C1 segment of cervical spinal cord (tissue), 14 donors: ENCODE measurements around the gene LRMDA.

Source experiments
- DNase-seq, 14 donors: peaks; one replicate each; lab custom pipeline; 2025; lab: John Stamatoyannopoulos, UW

Gene LRMDA

DNA sequence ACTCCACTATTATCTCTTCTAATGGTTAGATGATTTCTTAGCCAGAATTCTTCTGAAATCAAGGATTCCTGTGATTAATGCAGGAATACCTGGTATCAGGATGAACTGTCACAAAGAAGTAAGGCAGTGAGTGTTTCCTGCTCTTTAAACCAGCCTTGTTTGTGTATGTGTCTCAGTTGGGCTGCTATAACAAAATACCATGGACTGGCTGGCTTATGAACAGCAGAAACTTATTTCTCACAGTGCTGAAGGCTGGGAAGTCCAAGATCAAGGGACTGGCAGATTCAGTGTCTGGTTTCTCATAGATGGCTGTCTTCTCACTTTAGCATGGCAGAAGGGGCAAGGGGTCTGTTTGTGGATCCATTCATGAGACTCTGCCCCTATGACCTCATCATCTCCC, 42.7 kb downstream of the LRMDA start:
- no peak for DNase-seq

DNA sequence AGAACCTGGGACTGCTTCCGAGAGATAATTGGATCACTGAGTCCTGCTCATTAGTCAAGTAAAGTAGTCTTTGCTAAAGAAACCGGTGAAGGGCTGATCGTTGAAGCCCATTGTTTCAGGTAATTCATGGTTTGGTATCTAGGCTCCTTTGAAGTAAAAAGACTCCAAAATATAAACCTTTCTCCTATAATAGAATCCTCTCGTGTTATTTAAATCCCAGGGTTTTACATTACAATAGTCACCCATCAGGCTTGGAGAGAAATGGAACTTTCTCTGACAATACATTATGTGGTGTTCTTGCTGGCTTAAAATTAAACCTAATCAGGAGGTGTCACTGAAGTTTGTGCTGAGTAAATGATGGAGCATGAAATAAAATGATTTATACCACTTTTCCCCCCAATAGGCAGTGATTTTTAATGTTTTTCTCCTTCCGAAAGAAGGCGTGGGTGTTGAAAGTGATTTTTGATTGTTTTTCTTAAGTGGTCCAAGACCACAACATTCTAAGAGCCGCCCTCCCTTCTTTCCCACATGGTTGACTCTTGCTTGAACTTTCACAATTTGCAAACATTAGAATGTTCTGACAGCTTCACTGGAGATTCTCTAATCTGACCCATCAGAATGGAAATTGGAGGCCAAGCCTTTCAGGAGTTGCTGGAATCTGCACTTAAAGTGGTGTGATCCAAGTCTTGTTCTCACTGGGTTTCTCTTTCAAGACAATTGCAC, 44.2 kb downstream of the LRMDA start:
- no peak for DNase-seq

DNA sequence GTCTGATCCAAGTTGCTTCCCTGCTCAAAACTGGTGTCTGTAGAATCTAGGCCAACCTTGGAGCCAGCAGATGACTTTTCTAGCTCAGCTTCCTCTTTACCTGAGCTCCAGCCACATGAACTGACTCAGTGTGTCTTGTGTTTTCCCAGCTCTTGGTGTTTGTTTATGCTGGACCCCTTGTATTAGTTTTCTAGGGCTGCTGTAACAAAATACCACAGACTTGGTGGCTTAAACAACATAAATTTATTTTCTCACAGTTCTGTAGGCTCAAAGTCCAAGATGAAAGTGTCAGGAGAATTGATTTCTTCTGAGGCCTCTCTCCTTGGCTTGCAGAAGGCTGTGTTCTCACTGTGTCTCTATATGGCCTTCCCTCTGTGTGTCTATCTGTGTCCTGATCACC, 45.1 kb downstream of the LRMDA start:
- no peak for DNase-seq

DNA sequence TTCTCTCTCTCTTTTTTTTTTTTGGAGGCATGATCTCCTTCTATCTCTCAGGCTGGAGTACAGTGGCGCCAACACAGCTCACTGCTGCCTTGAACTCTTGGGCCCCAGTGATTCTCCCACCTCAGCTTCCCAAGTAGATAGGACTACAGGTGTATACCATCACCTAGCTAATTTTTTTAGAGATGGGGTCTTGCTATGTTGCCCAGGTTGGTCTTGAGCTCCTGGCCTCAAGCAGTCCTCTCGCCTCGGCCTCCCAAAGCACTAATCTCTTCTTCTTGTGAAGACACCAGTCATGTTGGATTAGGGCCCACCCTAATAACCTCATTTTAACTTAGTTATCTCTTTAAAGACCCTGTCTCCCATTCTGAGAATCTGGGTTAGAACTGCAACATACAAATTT, 45.6 kb downstream of the LRMDA start:
- no peak for DNase-seq

DNA sequence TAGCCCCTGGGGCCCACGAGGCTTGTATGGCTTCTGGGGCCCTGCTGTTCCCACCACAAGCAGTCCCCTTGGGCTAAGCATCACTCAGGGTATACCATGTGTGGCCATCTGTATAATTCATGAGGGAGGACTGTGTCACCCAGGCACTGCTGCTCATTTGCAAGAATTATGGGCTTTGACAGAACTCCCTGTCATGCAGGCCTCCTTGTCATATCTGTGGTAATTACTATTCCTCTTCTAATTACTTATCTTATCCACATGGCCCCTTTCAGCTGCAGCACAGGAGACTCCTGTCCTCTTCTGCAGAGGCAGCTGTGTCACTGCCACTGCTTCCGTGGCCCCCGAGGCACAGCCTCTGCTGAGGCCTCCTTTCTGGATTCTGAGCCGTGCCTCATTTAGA, 46.3 kb downstream of the LRMDA start:
- no peak for DNase-seq

DNA sequence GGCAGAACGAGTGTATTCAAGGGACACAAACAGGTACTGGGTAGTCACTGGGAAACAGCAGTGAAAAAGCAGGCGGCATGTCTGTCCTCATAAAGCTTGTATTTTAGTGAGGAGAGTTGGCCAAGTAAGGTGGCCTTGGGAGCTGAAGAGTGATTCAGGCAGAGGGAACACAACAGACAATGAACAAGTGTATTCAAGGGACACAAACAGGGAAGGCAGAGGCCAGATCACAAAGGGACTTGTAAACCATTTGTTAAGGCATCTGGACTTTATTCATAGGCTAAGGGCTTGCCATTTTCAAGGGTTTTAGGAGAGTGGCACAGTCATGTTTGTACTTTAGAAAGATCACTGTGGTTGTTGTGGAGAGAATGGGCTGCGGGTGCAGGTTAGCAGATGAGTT, 49.0 kb downstream of the LRMDA start:
- no peak for DNase-seq

DNA sequence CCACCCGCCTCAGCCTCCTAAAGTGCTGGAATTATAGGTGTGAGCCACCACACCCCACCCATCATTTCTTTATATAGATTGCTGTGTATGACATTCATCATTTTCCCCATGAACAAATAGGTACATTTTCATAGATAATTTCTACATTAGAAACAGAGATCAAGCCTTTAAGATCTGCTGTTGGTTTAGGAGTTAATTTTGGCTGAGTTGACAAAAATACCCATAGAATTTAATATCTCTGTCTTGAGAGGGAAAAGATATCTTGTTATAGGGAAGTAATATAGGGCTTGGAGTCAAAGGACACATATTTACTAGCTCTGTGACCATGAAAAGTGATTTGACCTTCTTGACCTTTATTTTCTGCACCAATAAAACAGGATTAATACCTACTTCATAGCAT, 51.8 kb downstream of the LRMDA start:
- no peak for DNase-seq

DNA sequence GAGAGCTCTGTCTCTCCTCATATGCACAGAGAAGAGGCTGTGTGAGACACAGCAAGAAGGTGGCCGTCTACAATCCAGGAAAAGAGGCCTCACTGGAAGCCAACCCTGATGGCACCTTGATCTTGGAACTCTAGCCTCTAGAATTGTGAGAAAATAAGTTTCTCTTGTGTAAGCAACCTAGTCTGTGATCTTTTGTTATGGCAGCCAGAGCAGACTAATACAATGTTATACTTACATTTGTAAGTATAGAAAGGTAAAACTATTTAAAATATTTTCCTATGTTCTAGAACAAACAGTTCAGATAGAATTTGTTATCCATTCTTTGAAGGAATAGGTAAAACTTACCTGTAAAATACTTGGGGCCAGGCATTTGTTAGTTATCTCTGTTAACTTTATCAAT, 53.3 kb downstream of the LRMDA start:
- DNase-seq = no peak

DNA sequence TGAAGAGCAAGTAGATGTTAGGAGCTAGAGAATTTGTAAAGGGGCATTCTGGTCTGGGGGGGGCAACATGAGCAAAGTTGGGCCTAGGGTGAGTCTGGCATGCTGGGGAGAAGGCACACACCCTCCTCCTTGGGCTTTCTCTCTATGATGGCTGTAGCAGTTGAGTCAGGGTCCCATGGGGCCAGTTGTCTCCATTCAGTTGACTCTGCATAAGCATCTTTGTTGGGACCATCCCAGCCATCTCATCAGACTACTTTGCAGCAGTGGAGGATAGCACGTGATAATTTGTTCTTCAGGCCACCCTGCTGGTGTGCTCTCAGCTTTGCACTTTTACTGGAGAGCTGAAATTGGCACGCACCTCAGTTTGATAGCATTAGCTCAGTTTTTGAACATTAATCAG, 55.2 kb downstream of the LRMDA start:
- DNase-seq = no peak

DNA sequence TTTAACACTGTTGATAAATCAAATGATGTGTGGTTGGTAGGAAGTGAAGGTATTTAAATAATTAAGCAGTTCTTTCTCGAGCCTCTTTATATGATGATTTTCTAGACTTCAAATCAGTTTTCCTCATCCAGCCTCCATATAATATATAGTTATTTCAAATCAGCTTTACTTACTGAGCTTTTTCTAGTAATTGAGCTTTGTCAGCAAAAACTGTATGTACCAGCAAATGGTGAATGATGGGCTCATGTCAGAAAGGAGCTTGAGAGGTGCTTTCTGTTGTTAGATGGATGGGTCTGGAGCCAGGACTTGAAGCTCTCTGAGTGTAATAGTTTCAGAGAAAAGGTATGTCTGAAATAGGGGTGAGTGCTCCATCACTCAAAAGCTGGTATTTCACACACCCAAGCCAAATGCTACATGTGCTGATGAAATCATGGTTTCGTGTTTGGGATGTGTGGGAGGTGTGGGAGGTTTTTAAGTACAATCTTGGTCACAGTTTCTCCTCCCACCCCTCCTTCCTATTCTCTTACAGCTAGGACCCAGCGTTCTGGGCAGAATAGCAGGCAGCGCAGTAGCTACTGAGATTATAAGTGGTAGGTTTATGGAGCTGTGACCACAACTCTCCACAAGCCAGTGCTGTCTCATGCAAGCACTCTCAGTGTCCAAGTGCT, 55.8 kb downstream of the LRMDA start:
- DNase-seq = no peak

DNA sequence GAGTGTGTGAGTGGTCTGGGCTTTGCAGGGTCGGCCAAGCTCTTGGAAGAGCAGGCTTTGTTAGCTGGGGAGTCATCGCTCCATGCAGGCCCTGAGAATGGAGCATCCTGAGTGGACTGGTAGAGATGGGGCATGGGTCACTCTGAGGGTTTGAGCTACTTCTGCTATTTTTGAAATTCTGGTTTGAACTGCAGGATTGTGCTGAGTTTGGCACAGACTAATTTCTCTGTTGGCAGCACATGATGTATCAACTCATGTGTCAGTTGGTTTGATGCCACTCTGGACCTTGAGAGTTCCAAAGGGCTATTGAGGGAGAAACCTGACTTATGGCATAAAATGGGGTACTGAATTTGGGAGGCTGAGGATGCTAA, 56.3 kb downstream of the LRMDA start:
- DNase-seq = no peak

DNA sequence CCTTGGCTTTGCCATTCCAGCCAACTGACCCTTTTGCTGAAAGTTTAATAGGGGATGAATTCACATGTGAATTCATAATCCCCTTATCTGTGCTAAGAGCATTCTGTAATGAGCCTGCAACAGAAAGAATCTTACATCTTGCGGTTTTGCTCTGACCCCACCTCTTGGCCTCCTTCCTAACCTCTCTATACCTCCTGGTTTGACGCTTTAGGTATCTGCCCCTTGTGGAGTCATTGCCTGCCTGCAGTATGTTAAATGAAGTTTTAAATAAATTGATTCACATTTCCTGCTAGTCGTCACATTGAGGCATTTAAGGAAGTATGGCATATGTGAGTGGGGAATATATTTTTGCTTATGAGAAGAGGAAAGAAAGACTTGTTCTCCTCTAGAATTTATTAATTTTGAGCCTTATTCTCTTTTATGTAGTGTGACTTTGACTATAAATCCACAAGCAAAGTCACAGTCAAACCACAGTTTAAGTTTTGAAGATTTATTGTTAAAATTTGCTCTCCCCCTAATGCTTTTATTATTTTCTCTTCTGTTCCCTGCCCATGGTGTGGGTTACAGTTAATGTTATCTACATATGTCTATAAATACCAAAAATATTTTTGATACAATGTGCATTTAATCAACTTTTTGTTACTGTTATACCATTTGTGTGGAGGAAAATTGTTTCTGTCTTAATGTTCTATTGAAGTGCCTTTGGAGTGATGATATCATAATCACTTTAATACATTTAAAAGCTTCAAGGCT, 60.9 kb downstream of the LRMDA start:
- no peak for DNase-seq

DNA sequence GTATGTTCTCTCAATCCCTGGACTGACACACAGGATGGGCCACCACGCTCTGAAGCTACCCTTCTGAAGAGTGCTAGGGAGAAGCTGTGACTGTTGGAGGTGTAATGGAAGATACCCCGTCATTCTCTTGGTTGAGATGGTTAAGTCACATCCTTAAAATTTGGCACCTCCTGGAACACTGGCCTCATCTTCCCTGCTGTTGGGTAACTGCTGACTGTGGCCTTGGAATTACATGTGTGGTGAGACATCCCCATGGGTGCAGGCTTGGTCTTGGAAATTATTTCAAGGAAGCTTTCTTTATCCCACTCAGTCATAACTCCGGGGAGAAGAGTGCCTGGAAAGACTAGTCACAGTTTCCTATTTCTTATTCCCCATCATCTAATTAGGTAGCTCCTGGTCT, 62.0 kb downstream of the LRMDA start:
- no peak for DNase-seq

DNA sequence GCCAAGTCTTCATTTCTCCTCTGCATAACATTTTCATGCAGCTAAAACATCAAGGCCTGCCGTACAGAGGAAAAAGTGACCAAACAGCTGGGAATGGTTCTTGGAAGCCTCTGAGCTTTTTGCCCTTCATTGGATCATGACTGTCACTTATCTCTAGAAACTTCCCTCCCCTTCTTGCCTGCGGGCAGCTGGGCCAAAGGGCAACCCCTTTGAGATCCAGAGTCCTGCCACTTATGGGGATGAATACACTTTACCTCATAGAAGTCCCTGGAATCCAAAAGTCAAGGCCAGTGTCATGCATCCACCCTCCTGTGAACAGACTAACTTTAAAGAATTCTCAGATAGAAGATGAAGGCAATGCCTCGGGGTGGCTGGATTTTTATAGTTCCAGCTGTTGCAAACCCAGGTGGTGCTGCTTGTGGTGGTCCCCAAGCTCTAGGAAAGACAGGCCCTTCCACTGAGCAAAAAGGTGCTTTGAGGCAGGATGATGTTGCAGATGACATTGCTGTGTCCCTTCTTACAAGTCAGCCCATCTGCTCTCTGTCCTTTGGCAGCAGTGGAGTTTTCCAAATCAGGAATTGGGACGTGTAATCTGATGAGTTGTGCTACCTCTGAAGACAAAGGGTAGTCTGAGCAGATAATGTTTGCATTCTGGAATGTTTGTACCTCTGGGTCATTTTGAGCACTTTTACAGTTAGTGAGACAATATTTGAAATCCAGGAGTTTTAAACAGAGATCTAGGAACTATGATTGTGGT, 64.2 kb downstream of the LRMDA start:
- no peak for DNase-seq

DNA sequence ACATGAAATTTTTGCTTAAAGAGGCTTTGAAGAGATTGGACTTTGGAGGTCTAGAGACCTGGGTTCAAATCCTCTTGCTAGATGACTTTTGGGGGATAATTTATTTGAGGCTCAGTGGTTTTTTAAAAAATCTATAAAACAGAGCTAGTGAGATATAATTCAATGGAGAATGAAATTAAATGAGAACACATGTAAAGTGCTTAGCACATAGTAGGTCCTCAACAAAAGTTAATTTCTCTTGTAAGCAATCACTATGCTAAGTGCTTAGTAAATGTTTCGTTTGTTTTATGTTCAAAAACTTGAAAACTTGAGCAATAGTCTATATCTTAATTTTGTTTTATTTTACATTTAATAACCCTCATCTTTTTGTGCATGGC, 64.8 kb downstream of the LRMDA start:
- DNase-seq = no peak

DNA sequence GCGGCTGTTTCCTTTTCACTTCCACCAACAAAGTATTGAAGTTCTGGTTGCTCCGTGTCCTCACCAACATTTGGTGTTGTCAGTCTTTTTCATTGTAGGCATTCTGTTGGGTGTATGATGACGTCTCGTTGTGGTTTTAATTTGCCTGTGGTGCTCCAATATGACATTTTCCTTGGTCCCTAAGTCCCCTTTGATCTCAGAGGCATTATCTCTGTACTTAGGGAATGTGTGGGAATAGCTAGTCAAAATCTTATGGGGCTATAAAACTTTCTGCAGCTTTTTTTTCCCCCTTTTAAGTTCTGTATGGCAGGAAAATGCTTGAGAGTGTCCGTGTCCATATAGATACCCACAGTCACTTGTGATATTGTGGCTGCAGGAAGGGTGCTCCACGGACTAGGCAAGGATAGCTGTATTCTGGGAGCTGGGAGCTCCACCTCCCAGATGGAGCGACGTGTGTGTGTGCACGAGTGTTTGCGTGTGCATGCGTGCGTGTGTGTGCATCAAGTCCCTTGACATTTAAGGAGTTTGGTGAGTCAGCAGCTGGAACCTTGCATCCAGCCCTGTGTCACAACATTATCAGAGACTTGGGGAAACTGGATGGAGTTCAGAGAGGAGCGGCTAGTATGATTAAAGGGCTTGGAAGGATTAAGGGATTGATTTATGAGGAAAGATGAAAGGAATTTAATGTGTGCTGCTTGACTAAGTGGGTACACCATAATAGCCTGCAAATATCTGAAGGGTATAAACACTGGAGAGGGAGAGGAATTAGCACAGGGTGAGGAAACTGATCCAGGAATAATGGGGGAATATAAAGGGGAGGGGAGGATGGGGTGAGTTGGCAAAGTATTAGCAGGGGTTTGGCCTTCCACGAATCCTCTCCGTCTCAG, 66.8 kb downstream of the LRMDA start:
- DNase-seq = no peak

DNA sequence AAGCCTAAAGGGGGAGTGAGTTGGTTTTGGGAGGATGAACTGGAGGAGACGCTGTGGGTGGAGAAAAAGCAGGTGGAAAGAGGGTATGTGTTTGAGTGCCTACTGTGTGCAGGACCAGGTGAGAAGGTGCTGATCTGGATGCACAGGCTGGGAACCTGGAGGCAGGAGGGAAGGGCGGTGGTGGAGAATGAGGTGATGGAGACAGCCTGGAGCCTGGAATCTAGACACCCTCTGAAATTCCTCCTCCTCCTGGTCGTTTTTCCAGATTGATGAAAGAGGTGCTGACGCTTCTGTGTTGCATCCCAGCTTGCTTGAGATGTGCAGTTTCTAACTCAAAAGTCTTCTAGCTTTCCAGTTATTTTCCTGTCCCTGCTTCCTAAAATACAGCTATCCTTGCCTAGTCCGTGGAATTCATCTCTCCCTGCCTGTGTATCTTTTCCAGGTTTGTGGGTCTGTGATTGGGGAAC, 67.5 kb downstream of the LRMDA start:
- no peak for DNase-seq

DNA sequence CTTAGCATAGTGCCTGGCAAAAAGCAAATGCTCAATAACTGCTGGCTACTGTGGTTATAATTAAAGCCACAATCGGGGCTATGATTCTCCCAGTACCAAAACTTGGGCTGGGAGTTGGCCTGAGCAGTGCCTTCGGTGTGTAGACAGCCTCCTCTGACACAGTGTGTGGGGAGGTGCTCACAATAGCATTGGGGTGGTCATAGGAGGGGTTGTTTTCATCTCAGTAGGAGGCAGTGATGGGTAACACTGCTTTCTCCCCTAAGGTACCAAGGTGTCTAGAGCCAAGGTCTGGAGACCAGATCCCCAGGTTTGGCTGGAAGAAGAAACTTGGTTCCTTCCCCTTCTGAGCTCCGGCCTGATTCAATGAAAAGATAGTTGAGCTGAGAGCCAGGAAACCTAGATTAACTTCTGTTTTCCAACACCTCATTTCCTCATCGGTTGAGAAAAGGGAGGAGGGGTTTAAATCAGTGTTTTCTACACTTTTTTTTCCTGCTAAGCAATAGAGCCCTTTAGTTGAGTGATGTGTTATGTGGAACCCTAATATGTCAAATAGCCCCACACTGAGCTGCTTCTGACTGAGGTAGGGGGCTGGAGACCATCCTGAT, 68.2 kb downstream of the LRMDA start:
- DNase-seq = no peak

DNA sequence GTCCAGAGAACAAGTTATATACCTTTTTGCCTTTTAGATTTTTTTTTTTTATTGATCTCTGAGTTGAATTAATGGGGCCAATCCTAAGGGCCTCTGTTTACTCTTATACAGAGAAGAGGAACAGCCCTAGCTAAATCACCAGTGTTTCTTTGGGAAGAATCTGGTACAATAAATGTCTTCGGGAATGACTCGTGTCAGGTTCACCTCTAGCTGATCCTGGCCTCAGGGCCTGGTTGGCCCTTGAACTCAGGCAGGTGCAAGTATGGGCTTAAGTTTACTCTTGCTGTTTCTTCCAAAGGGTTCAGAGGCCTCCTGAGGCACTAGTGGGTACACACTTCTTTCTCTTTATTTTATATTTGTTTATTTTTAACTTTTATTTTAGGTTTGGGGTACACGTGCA, 71.0 kb downstream of the LRMDA start:
- DNase-seq = no peak

DNA sequence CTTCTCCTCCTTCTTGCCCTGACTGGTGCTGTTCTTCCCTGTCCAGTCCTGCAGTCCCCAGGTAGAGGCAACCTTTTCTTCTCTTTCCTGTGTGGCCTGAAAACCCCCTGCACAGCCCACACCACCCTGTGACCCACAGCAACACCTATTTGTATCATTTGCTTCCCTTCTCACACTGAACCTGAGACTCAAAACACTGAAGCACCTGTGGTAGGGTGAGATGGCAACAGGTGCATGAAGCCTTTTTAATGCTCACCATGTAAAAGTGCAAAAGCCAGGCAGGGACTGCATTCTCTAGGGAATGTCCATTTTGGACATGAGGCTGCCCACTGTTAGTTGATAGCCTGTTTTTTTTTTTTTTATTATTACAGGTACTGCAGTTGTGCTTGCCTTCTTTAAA, 71.4 kb downstream of the LRMDA start:
- no peak for DNase-seq

DNA sequence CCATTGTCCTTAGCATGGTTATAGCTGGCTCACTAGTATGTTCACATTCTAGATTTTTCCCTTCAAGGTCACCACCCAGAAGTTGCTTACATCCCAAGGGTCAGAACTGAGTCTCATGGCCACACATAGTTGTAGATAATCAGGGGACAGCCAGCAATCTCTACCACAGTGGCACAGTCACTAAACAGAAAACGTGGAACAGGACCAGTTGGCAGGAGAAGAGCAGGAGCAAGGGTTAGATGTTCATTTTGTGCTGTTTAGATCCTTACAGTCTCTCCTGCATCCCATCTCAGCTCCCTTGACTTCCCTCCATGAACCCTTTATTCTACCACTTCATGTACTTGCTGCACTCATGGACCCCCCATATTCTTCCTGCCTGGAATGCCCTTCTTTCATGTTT, 73.9 kb downstream of the LRMDA start:
- no peak for DNase-seq
